Measurements from ENCODE around the gene MERTK. TPM values are rescaled to one million over a fixed set of nuclear protein-coding genes. Genes with fewer than 3 reads are reported as not detected.

Gene MERTK
- total and polyA plus RNA-seq, 2 of the 8 experiments (the other 6 are each of a cell fraction or from before 2014, with no cell fraction given) = 6.5 to 7.0 TPM

DNA sequence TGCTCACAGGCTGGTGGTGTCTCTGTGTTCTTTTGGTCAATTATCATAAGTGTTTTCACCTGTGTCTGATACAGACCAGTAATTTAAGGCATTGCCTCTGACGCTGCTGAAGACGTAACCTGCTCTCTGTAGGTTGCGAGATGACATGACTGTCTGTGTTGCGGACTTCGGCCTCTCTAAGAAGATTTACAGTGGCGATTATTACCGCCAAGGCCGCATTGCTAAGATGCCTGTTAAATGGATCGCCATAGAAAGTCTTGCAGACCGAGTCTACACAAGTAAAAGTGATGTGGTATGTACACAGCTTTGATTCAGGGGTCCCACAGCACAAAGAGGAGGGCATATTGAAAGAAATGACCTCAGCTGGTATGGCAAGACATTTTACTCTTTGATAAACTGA lies 122.9 kb downstream of the MERTK start:
- H3K27ac ChIP-seq (ENCODE audit: low read depth, low read length) = no peak overlapping the region
- H4K91ac ChIP-seq (replicated peaks; ENCODE audit: insufficient read length, low read length) = no peak overlapping the region
- no peak overlapping the region for H3K4me3 ChIP-seq (ENCODE audit: extremely low read depth in 1 of 4, insufficient read depth in 2 of 4, low read depth in 3 of 4, low read length in 4 of 4)
- H3K23ac ChIP-seq (ENCODE audit: insufficient read length) = no peak overlapping the region
- H3K4me2 ChIP-seq (ENCODE audit: insufficient read depth in 1 of 2, low read depth in 2 of 2, low read length in 2 of 2) = no peak overlapping the region
- no peaks in the 10 kb centered on the region for H3K79me2 ChIP-seq (ENCODE audit: control insufficient read depth in 1 of 2, insufficient read depth in 2 of 2, low read length in 2 of 2)
- H3K36me3 ChIP-seq (ENCODE audit: control insufficient read depth in 2 of 4, insufficient read depth in 4 of 4, low read length in 3 of 4) = no peaks in the 10 kb centered on the region
- H3K18ac ChIP-seq (ENCODE audit: extremely low read depth, low read length) = no peak overlapping the region
- H3K27me3 ChIP-seq (replicated peaks in 1 of 4; ENCODE audit: control insufficient read depth in 3 of 4, extremely low read depth in 1 of 4, insufficient read depth in 3 of 4, low read length in 3 of 4) = no peaks in the 10 kb centered on the region
- ChIA-PET POLR2A (ENCODE audit: partially characterized antibody) (no interaction called here), CTCF (ENCODE audit: partially characterized antibody) (interaction anchor here (0.9 to 3.4 kb wide), 6 partner anchors 10 to 120 kb away, joined by 5 to 28 read pairs (median 8); no protein-coding TSS in a partner anchor)
- no peak overlapping the region for H2BK12ac ChIP-seq (ENCODE audit: low read depth, low read length)
- H3K9me3 ChIP-seq (ENCODE audit: insufficient read depth in 2 of 2, low read depth in 1 of 2, low read length in 1 of 2) = no peaks in the 10 kb centered on the region
- FAIRE-seq (no peak), DNase-seq (ENCODE audit: low read depth in 1 of 2, low spot score in 2 of 2) (peak in 1 of 2 experiments; percentile 30)
- no peaks in the 10 kb centered on the region for H3K4me1 ChIP-seq (replicated peaks in 1 of 4; ENCODE audit: control insufficient read depth in 3 of 4, insufficient read depth in 4 of 4, low read length in 3 of 4)
- no peak overlapping the region for H4K8ac ChIP-seq (ENCODE audit: extremely low read depth, insufficient read depth, low read length)
- H3K4ac ChIP-seq (replicated peaks; ENCODE audit: insufficient read length, low read depth, low read length) = no peak overlapping the region
- H2BK5ac ChIP-seq (ENCODE audit: low read depth, low read length) = no peak overlapping the region
- H2AFZ ChIP-seq (ENCODE audit: low read length) = no peak overlapping the region
- WGBS, 2 experiments (ENCODE audit: extremely low coverage in 1 of 2, insufficient coverage in 1 of 2, insufficient read length in 1 of 2, insufficient replicate concordance in 2 of 2, low coverage in 1 of 2, low lambda C conversion rate in 2 of 2, missing lambda C conversion rate in 1 of 2) = 83% methylated on average over 10 of the region's 10 CpGs; no CpG with 5 or more reads in 1 of the 2 experiments
- no peak overlapping the region for H4K5ac ChIP-seq (ENCODE audit: insufficient read length, low read depth, low read length)
- H3K9ac ChIP-seq (replicated peaks in 1 of 4; ENCODE audit: extremely low read depth in 1 of 4, low read depth in 3 of 4, low read length in 3 of 4) = no peak overlapping the region
- H3K23me2 ChIP-seq (ENCODE audit: low read depth, low read length) = no peaks in the 10 kb centered on the region
- H2BK15ac ChIP-seq (ENCODE audit: low read length) = no peak overlapping the region
- H3K79me1 ChIP-seq (ENCODE audit: low read depth, low read length) = no peaks in the 10 kb centered on the region
- no peak overlapping the region for H2BK20ac ChIP-seq (ENCODE audit: low read length)
- no peak overlapping the region for H2BK120ac ChIP-seq (replicated peaks; ENCODE audit: low read depth, low read length)
- H3K14ac ChIP-seq (ENCODE audit: insufficient read length) = no peak overlapping the region
- H2AK5ac ChIP-seq (ENCODE audit: low read depth, low read length) = no peak overlapping the region
- H3K56ac ChIP-seq (replicated peaks; ENCODE audit: insufficient read length, low read depth, low read length) = no peak overlapping the region
- no peaks in the 10 kb centered on the region for H4K20me1 ChIP-seq (replicated peaks in 1 of 2; ENCODE audit: control insufficient read depth in 1 of 2, insufficient read depth in 2 of 2, low read length in 2 of 2)
- TF ChIP-seq CHD2 (IDR thresholded peaks at IDR 0.05; ENCODE audit: low read length) = no peak
- TF ChIP-seq JUND (IDR thresholded peaks at IDR 0.05; ENCODE audit: low read length) = no peak
- no peak for TF ChIP-seq SIX5 (IDR thresholded peaks at IDR 0.05; ENCODE audit: low read depth, low read length)
- no peak for TF ChIP-seq KDM5A (IDR thresholded peaks at IDR 0.05; ENCODE audit: low read length)
- no peak for TF ChIP-seq SP4 (IDR thresholded peaks at IDR 0.05; ENCODE audit: low read length)
- TF ChIP-seq HDAC6 (IDR thresholded peaks at IDR 0.05; ENCODE audit: low read depth, low read length) = no peak

All from H1 (cell line).